HEK293 (cell line): ENCODE results near the gene CFAP410.

Experiments
- CTCF ChIP-seq: fragments of 450-650 bp; formaldehyde crosslinking; IDR thresholded peaks from 2 replicates; pipeline ENCODE4 v1.5.1; 2016; ENCODE audit warnings: missing biosample characterization, missing genetic modification characterization
- REST ChIP-seq: fragments of 450-650 bp; formaldehyde crosslinking; IDR thresholded peaks from 2 replicates; pipeline ENCODE4 v1.5.1; 2016; ENCODE audit warnings: missing biosample characterization, missing genetic modification characterization
- ZNF558 ChIP-seq: fragments of 450-650 bp; formaldehyde crosslinking; IDR thresholded peaks from 2 replicates; pipeline ENCODE4 v1.5.1; 2016; ENCODE audit warnings: missing biosample characterization, missing genetic modification characterization

- no peak for TF ChIP-seq REST (tag by site-specific recombination)
- no peak for TF ChIP-seq ZNF558
- no peak for TF ChIP-seq CTCF (tag by site-specific recombination)
These were observed 53.8 kb downstream of the CFAP410 start, which contains the start of gene AIRE for GRCh38 chr21:44285138-44285992.
